CD4-positive, alpha-beta T cell treated with Interleukin-10 for 1 hour (primary cell): ENCODE measurements around the gene TTC6.

ENCODE experiments used
- DNase-seq: peaks from one replicate; pipeline ENCODE4 v3.0.0-alpha.2; 2020

Gene TTC6

GRCh38 chr14:37637341-37637740, 41.9 kb downstream of the TTC6 start:
- no peak for DNase-seq

GRCh38 chr14:37638599-37638998, 43.2 kb downstream of the TTC6 start:
- no peak for DNase-seq

- DNase-seq: no peak
These were observed 45.7 kb downstream of the TTC6 start for GRCh38 chr14:37641117-37641516.

GRCh38 chr14:37642125-37642524, 46.7 kb downstream of the TTC6 start:
- no peak for DNase-seq

- DNase-seq: no peak
These were observed 48.3 kb downstream of the TTC6 start for GRCh38 chr14:37643701-37644100.
